CD4-positive, alpha-beta T cell treated with Interleukin-17A for 1 hour (primary cell): ENCODE data around the gene TAPBPL.
A peak's percentile ranks its signal among the peaks of the same experiment; 100 is the strongest.
"Not testable (repeated sequence)": the region's sequence is repeated elsewhere in the genome, so short reads cannot be mapped to it uniquely, and the experiment has no call there.

ENCODE experiments used
- DNase-seq: peaks from one replicate; pipeline ENCODE4 v3.0.0-alpha.2; 2020

TAPBPL gene

DNA sequence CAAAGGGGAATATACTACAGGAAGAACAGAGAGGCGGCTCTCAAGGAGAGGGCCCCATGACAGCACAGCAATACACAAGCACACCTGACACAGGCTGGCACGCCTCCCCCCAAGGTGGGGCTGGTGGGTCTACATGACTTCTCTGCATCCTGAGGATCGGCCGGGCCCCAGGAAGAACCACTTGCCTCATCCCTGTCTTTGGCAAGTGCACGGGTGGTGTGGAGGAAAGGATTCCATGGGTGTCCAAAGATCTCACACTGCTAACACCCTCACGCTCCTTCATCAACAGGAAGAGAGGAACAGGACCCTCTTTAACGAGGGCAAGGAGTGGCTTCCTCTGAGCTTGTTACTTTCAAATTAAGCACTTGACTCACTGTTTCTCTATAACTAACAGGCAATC, 11.4 kb downstream of the TAPBPL start:
- DNase-seq = peak; percentile 43

DNA sequence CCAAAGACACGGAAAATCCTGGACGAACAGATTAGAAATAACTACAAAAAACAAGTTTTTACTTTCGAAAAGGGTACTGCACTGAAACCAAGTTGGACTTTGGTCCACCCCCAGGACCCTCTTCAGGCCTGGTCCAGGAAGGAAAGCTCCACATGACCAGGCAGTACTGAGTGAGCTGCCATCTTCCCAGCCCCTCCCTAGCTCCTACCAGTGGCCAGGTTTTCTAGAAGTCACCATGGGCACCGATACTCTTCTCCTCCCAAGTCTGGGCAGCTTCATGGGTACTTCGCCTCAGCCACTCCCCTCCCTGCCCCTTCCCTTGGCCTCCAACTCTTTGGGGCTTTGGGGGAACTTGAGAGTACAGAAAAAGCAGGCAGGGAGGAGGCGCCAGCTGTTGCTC, 12.0 kb downstream of the TAPBPL start:
- no peak for DNase-seq

GRCh38 chr12:6464531-6464930, 12.7 kb downstream of the TAPBPL start:
- DNase-seq = no peak

GRCh38 chr12:6465467-6466183, 13.8 kb downstream of the TAPBPL start:
- DNase-seq = peak; percentile 73

GRCh38 chr12:6466184-6466573, 14.3 kb downstream of the TAPBPL start:
- no peak for DNase-seq

DNA sequence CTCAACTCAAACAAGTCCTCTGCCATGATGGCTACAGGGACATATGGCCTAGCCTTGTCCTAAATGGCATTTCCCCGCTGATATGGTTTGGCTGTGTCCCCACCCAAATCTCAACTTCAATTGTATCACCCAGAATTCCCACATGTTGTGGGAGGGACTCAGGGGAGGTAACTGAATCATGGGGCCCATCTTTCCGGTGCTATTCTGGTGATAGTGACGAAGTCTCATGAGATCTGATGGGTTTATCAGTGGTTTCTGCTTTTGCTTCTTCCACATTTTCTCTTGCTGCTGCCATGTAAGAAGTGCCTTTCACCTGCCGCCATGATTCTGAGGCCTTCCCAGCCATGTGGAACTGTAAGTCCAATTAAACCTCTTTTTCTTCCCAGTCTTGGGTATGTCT, 14.9 kb downstream of the TAPBPL start:
- DNase-seq = not testable (repeated sequence)

- DNase-seq = not testable (repeated sequence)
Observed at GRCh38 chr12:6467571-6468282, 15.9 kb downstream of the TAPBPL start.

DNA sequence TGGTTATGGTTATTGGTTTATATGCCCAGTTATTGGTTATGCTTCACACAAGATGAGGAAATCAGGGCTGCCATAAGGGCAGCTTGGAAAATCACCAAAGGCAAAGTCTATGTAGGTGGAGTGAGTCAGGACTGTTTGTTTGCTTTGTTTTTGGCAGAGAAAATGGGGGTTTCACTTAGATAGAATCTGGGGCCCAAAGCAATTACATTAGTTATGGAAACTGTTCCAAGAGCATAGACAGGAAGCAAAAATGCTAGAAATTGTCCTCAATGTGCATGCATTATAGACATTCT, 16.4 kb downstream of the TAPBPL start:
- DNase-seq = no peak

DNA sequence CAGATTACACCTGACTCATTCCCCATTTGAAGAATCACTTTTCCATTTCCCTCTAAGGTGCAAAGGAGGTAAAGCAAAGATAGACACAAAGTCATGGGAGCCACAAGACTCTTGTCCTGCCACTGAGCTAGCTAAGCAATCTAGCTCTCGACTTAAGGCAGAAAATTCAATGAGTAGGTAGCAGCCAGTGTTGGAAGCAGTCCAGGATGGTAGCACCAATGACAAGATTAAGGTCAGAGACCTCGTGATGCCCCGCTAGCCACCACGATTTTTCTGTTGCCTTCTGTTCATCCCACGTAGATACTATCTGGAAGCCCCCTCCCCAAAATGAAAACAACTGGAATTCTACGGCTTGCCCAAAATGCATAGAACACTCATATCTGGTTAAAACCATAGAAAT, 17.2 kb downstream of the TAPBPL start:
- DNase-seq = no peak

- no peak for DNase-seq
Observed at GRCh38 chr12:6469609-6470374, 17.9 kb downstream of the TAPBPL start.

DNA sequence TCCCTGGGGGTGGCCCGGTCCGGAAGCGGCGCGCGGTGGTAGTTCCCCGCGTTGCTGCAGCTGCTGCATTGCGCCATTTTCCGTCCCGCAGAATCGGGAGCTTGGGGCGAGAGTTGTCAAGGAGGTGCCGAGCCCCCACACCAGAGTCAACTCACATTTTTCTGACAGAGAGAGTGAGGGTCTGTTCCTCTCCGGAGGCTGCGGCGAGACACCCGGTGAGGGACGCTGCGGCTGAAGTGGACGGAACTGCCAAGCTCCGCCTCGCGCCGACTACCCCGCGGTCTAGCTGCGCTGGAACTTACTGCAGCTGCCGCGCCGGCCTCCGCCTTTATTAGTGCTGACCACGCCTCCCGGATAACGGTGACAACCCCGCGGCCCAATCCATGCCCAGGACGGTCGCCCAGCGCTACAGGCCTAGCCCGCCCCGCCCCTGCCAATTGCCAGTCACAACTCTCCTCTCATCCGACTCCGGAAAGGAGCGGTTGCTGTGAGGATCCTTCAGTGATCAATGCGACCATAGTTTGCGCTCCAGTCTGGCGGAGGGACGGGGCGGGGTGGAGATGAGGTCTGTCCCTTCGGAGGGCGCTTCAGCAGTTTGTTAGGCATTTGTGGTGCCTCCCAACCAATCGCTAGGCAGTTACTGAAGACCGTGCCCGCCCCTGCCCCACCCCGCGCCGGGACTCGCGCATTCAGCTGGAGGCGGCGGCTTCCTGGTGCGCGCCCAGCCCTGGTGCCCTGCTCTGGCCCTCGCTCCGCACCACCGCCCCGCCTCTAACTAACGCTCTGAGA, 18.7 kb downstream of the TAPBPL start, which contains the start of gene VAMP1:
Gene VAMP1, minus strand, starts transcription at position 303 of the 789 bp plus-strand sequence. Its CDS starts 146 bp downstream, at position 157.
- DNase-seq = peak; percentile 97

GRCh38 chr12:6471989-6472360, 20.1 kb downstream of the TAPBPL start:
- DNase-seq = no peak

DNA sequence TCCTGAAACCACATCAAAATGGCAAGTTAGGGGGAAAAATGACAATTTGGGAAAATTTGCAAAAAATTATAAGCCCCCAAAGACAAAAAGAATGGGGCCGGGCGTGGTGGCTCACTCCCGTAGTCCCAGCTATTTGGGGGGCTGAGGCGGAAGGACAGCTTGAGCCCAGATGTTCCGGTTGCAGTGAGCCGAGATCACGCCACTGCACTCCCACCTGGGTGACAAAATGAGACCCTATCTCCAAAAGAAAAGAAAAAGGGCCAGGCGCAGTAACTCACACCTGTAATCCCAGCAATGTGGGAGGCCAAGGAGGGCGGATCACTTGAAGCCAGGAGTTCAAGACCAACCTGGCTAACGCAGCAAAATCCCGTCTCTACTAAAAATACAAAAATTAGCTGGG, 20.6 kb downstream of the TAPBPL start:
- no peak for DNase-seq

DNA sequence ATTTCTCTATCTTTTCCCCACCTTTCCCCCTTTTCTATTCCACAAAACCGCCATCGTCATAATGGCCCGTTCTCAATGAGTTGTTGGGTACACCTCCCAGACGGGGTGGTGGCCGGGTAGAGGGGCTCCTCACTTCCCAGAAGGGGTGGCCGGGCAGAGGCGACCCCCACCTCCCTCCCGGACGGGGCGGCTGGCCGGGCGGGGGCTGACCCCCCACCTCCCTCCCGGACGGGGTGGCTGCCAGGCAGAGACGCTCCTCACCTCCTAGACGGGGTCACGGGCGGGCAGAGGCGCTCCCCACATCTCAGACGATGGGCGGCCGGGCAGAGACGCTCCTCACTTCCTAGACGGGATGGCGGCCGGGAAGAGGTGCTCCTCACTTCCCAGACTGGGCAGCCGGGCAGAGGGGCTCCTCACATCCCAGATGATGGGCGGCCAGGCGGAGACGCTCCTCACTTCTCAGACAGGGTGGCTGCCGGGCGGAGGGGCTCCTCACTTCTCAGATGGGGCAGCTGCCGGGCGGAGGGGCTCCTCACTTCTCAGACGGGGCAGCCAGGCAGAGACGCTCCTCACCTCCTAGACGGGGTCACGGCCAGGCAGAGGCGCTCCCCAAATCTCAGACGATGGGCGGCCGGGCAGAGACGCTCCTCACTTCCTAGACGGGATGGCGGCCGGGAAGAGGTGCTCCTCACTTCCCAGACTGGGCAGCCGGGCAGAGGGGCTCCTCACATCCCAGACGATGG, 23.6 kb downstream of the TAPBPL start:
- not testable (repeated sequence) for DNase-seq

DNA sequence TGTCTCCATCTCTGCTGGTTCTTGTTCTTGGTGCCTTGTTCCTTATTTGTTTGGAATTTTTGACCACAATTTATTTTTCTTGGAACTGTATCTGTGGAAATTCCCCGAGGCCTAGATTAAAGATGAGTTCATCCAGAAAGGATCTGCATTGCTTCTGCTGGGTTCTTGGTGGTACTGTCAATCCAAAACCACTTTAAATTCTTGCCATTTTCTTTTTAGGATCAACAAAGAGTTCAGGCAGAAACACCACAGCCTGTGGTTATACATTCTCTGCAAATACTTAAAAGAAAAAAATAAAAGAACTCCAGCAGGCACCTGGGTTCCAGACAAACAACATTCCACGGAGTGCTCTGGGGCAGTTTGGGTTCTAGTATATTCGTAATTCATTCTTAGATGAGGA, 24.6 kb downstream of the TAPBPL start:
- DNase-seq = no peak

GRCh38 chr12:6477601-6478377, 25.9 kb downstream of the TAPBPL start:
- DNase-seq = not testable (repeated sequence)

DNA sequence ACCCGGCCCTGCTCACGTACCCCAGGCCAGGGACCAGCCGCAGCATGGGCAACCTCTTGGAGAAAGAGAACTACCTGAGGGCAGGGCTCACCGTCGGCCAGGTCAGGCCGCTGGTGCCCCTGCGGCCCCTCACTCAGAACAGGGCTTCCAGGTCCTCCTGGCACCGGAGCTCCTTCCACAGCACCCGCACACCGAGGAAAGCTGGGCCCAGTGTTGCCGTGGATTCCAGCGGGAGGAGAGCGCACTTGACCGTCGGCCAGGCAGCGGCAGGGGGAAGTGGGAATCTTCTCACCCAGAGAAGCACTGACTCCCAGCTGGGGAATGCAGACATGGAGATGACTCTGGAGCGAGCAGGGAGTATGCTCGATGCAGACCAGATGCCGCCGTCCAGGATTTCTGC, 26.6 kb downstream of the TAPBPL start:
- no peak for DNase-seq

DNA sequence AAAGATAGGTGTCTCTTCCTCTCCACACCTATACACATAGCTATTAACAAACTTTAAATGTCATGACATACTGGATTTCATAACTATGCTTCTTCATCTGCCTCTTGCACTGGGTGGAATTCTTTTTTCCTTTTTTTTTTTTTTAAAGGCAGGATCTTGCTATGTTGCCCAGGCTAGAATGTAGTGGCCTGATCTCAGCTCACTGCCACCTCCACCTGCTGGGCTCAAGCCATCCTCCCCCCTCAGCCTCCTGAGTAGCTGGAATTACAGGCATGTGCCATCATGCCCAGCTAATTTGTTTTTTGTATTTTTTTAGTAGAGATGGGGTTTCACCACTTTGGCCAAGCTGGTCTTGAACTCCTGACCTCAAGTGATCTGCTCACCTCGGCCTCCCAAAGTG, 36.4 kb downstream of the TAPBPL start:
- DNase-seq = no peak

DNA sequence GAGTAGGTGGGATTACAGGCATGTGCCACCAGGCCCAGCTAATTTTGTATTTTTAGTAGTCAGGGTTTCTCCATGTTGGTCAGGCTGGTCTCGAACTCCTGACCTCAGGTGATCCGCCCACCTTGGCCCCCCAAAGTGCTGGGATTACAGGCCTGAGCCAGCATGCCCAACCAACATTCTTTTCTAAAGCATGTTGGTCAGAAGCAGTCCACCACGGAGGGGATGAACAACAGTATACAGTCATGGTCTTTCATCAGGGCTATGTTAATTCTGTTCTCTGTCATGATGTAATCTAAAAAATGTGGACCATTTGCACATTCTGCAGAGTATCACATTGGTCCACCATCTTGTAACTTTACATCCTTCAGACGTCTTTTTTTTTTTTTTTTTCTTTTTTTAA, 37.6 kb downstream of the TAPBPL start:
- no peak for DNase-seq

GRCh38 chr12:6490673-6491072, 38.8 kb downstream of the TAPBPL start:
- not testable (repeated sequence) for DNase-seq

DNA sequence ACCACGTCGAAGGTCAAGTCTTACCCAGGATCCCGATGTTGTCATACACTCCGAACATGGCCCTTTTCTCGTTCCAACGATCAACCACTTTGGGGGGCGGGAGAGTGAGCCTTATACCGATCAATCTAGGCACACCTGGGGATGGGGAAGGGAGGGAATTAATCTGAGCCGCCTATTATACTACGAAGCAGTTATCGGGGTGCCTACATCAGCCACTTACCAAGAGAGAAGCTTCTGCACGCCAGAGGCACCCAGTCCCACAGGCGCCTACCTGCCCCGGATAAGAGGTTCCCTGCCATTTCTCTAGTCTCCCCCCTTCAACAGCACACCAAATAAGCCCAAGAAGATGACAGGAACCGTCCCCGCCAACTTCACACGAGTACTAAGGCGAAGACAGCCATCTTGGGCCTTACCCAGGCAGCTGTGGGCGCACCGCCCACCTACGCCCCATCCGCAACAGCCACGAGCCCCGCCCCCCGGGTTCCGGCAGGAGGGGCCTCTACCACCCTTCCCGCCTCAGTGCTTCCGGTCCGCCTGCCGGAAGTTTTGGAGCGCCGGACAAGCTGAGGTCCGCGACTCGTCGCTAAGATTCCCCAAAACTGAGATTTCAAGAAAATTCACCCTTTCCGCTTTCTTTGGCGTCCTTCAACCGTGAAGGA, 41.1 kb downstream of the TAPBPL start, which contains the start of gene MRPL51:
Gene MRPL51, minus strand, starts transcription at position 425 of the 659 bp plus-strand sequence. Its CDS starts 126 bp downstream, at position 299.
- DNase-seq = peak; percentile 96
